Colon (tissue), 2 donors: ENCODE results near the gene XKR7.
"Not testable (repeated sequence)": the region's sequence is repeated elsewhere in the genome, so short reads cannot be mapped to it uniquely, and the experiment has no call there.

ENCODE experiments used
- FAIRE-seq: peaks from 2 replicates; lab custom pipeline; 2012; peaks lifted over from hg19 to GRCh38; lab: Jason Lieb, UNC
- donor health status: control.
- donor health status: control.

Gene XKR7

GRCh38 chr20:32017711-32018251 is 49.8 kb downstream of the XKR7 start:
- no peak for FAIRE-seq

- FAIRE-seq: no peak
These were observed 50.6 kb downstream of the XKR7 start for GRCh38 chr20:32018269-32019155.

GRCh38 chr20:32019156-32019510 is 51.2 kb downstream of the XKR7 start:
- no peak for FAIRE-seq

GRCh38 chr20:32019563-32020463 is 51.9 kb downstream of the XKR7 start:
- FAIRE-seq: no peak

GRCh38 chr20:32021091-32021490 is 53.1 kb downstream of the XKR7 start:
- FAIRE-seq: no peak

GRCh38 chr20:32024683-32025295 is 56.8 kb downstream of the XKR7 start:
- FAIRE-seq: no peak

GRCh38 chr20:32027643-32028042 is 59.7 kb downstream of the XKR7 start:
- FAIRE-seq: no peak

GRCh38 chr20:32028647-32029372 is 60.9 kb downstream of the XKR7 start:
- no peak for FAIRE-seq

- FAIRE-seq: no peak
These were observed 61.6 kb downstream of the XKR7 start for GRCh38 chr20:32029561-32029960.

- no peak for FAIRE-seq
These were observed 63.3 kb downstream of the XKR7 start for GRCh38 chr20:32031007-32031958.

- FAIRE-seq: no peak
These were observed 65.4 kb downstream of the XKR7 start for GRCh38 chr20:32033316-32033715.

- FAIRE-seq: not testable (repeated sequence)
These were observed 65.8 kb downstream of the XKR7 start for GRCh38 chr20:32033721-32034120.

- no peak for FAIRE-seq
These were observed 66.9 kb downstream of the XKR7 start for GRCh38 chr20:32034581-32035425.

- no peak for FAIRE-seq
These were observed 67.5 kb downstream of the XKR7 start for GRCh38 chr20:32035426-32035779.

- no peak for FAIRE-seq
These were observed 68.3 kb downstream of the XKR7 start for GRCh38 chr20:32036252-32036651.

- FAIRE-seq: no peak
These were observed 69.0 kb downstream of the XKR7 start for GRCh38 chr20:32036716-32037485.

GRCh38 chr20:32037929-32038328 is 70.0 kb downstream of the XKR7 start:
- no peak for FAIRE-seq

GRCh38 chr20:32040142-32040953 is 72.4 kb downstream of the XKR7 start:
- FAIRE-seq: no peak
